Keratinocyte (primary cell): ENCODE measurements around the gene TRAPPC1. TPM values are rescaled to one million over a fixed set of nuclear protein-coding genes. Genes with fewer than 3 reads are reported as not detected.

Source experiments
- DNase-seq: peaks from one replicate; pipeline ENCODE4 v3.0.0-alpha.2; 2011; ENCODE audit warnings: low read depth, missing footprints, low spot score
- FAIRE-seq: peaks from 2 replicates; lab custom pipeline; 2011; peaks lifted over from hg19 to GRCh38; lab: Jason Lieb, UNC
- H2AFZ ChIP-seq: 2 replicates; pipeline ENCODE4 v1.6.0; 2012; ENCODE audit warnings: low read length, control low read depth, inconsistent platforms; ENCODE audit not compliant: control insufficient read depth
- H3K27ac ChIP-seq: 2 replicates; pipeline ENCODE4 v1.5.1; 2011; ENCODE audit warnings: low read length; ENCODE audit not compliant: control insufficient read depth, insufficient read depth
- H3K27me3 ChIP-seq: 3 replicates; pipeline ENCODE4 v1.6.0; 2011; ENCODE audit warnings: low read length; ENCODE audit not compliant: control insufficient read depth, insufficient read depth; ENCODE audit errors: extremely low read depth
- H3K36me3 ChIP-seq, 2 experiments: 2 replicates in 1 of 2; 3 replicates in 1 of 2; pipeline ENCODE4 v1.5.1; 2011; ENCODE audit warnings: low read length in 2 of 2, mild to moderate bottlenecking in 1 of 2; ENCODE audit not compliant: control insufficient read depth in 2 of 2, insufficient read depth in 2 of 2; ENCODE audit errors: extremely low read depth in 1 of 2
- H3K4me1 ChIP-seq: 3 replicates; pipeline ENCODE4 v1.5.1; 2011; ENCODE audit warnings: low read length; ENCODE audit not compliant: control insufficient read depth, insufficient read depth; ENCODE audit errors: extremely low read depth
- H3K4me2 ChIP-seq: 3 replicates; pipeline ENCODE4 v1.6.0; 2011; ENCODE audit warnings: low read depth, low read length; ENCODE audit not compliant: control insufficient read depth, insufficient read depth; ENCODE audit errors: extremely low read depth
- H3K4me3 ChIP-seq, 3 experiments: fragments of 200-600 bp in 1 of 3; sonication (generic) in 1 of 3; 2 replicates in 2 of 3; 3 replicates in 1 of 3; pipeline ENCODE4 v1.5.1; 2011 to 2016; ENCODE audit warnings: low read length in 3 of 3, mild to moderate bottlenecking in 3 of 3, control low read depth in 2 of 3, inconsistent platforms in 1 of 3, low read depth in 1 of 3, mixed read lengths in 1 of 3, mixed run types in 1 of 3, moderate library complexity in 1 of 3; ENCODE audit not compliant: control insufficient read depth in 2 of 3, insufficient read depth in 2 of 3; ENCODE audit errors: extremely low read depth in 1 of 3
- H3K79me2 ChIP-seq: 2 replicates; pipeline ENCODE4 v1.6.0; 2012; ENCODE audit warnings: low read length; ENCODE audit not compliant: control insufficient read depth, insufficient read depth
- H3K9ac ChIP-seq: 3 replicates; pipeline ENCODE4 v1.6.0; 2011; ENCODE audit warnings: low read length; ENCODE audit not compliant: control insufficient read depth, insufficient read depth; ENCODE audit errors: extremely low read depth
- H3K9me1 ChIP-seq: 3 replicates; pipeline ENCODE4 v1.6.0; 2011; ENCODE audit warnings: low read length; ENCODE audit not compliant: control insufficient read depth, insufficient read depth; ENCODE audit errors: extremely low read depth
- H3K9me3 ChIP-seq: 2 replicates; pipeline ENCODE4 v1.5.1; 2012; ENCODE audit warnings: low read depth, low read length; ENCODE audit not compliant: control insufficient read depth
- H4K20me1 ChIP-seq: 3 replicates; pipeline ENCODE4 v1.6.0; 2011; ENCODE audit warnings: low read length; ENCODE audit not compliant: control insufficient read depth, insufficient read depth; ENCODE audit errors: extremely low read depth
- CTCF ChIP-seq, 3 experiments: IDR thresholded peaks in 1 of 3; conservative IDR thresholded peaks in 1 of 3; optimal IDR thresholded peaks in 1 of 3; 2 replicates in 2 of 3; 3 replicates in 1 of 3; pipeline versions ENCODE3 to v1.5.1; 2011; ENCODE audit warnings: low read length in 3 of 3, mild to moderate bottlenecking in 3 of 3, moderate library complexity in 2 of 3, control low read depth in 1 of 3, inconsistent platforms in 1 of 3; ENCODE audit not compliant: insufficient read depth in 2 of 3; ENCODE audit errors: extremely low read depth in 1 of 3
- EZH2 ChIP-seq: IDR thresholded peaks from one replicate; pipeline ENCODE4 v1.6.1; 2012; ENCODE audit warnings: inconsistent platforms, mild to moderate bottlenecking, low read length, moderate library complexity
- dilution Hi-C: fragments of 300-500 bp; cut with MboI; formaldehyde crosslinking; loops from one replicate; pipeline ENCODE4 v1.7.0; 2020; ENCODE audit warnings: low sequenced_read_pairs; ENCODE audit not compliant: extremely low pct_ligation_motif_present
- polyA plus RNA-seq, 5 experiments: library from polyadenylated mRNA; depleted of rRNA in 3 of 5; stranded (reverse) in 3 of 5; stranded (forward) in 1 of 5; unstranded in 1 of 5; fragments of >200 nt; gene quantifications; 1 replicate in 1 of 5; 2 replicates in 3 of 5; 3 replicates in 1 of 5; pipeline versions ENCODE4 v1.2.1 to v1.2.3, GENCODE V29; 2011 to 2012; ENCODE audit warnings: missing spikeins in 2 of 5, low read depth in 1 of 5, low replicate concordance in 1 of 5

TRAPPC1 gene
- polyA plus RNA-seq, 1 donor (not counting 4 experiments of a cell fraction or from before 2014, with no cell fraction given) = 128 TPM

- FAIRE-seq (no peak), DNase-seq (no peak)
- H4K20me1 ChIP-seq = no peaks in the 10 kb centered on the region
- H3K4me2 ChIP-seq = peak overlapping the region; percentile 84
- H3K4me3 ChIP-seq = peak overlapping the region in 2 of 3 experiments; percentile 51 to 71
- H3K9me1 ChIP-seq = no peaks in the 10 kb centered on the region
- dilution Hi-C loops = no loop called here
- peak overlapping the region; percentile 89 for H2AFZ ChIP-seq
- H3K27me3 ChIP-seq = no peaks in the 10 kb centered on the region
- peak in 1 of 3 experiments; percentile 3 for TF ChIP-seq CTCF (optimal IDR thresholded peaks at IDR 0.05 in 1 of 3, IDR thresholded peaks at IDR 0.05 in 1 of 3, conservative IDR thresholded peaks at IDR 0.05 in 1 of 3; ENCODE audit: extremely low read depth in 1 of 3, insufficient read depth in 2 of 3, low read length in 3 of 3)
- TF ChIP-seq EZH2 = no peak
- no peaks in the 10 kb centered on the region for H3K36me3 ChIP-seq
- peaks cover 9% of the 10 kb centered on the region for H3K4me1 ChIP-seq
- peak overlapping the region; percentile 63 for H3K9ac ChIP-seq
- H3K79me2 ChIP-seq = no peaks in the 10 kb centered on the region
- no peaks in the 10 kb centered on the region for H3K9me3 ChIP-seq
- peak overlapping the region; percentile 34 for H3K27ac ChIP-seq
Measured at GRCh38 chr17:7922269-7922844, 9.4 kb downstream of the TRAPPC1 start.

- FAIRE-seq (peak; percentile 34), DNase-seq (no peak)
- Histone ChIP-seq H3K9ac (peak overlapping the region; percentile 80), H3K4me2 (peak overlapping the region; percentile 97), H3K4me3 (no peak overlapping the region), H3K27me3 (no peaks in the 10 kb centered on the region), H4K20me1 (no peaks in the 10 kb centered on the region), H3K27ac (peak overlapping the region; percentile 87), H3K79me2 (no peaks in the 10 kb centered on the region), H3K36me3 (peaks cover 2 to 6% of the 10 kb centered on the region in 2 experiments), H3K9me1 (no peaks in the 10 kb centered on the region), H3K4me1 (peaks cover 23% of the 10 kb centered on the region), H3K9me3 (no peaks in the 10 kb centered on the region), H2AFZ (no peak overlapping the region)
- dilution Hi-C loops = no loop called here
- TF ChIP-seq CTCF (optimal IDR thresholded peaks at IDR 0.05 in 1 of 3, IDR thresholded peaks at IDR 0.05 in 1 of 3, conservative IDR thresholded peaks at IDR 0.05 in 1 of 3; ENCODE audit: extremely low read depth in 1 of 3, insufficient read depth in 2 of 3, low read length in 3 of 3) = no peak
Measured at GRCh38 chr17:7916808-7917207, 14.9 kb downstream of the TRAPPC1 start.
